ENCODE data around the gene DERL2.

Gene DERL2

DNA sequence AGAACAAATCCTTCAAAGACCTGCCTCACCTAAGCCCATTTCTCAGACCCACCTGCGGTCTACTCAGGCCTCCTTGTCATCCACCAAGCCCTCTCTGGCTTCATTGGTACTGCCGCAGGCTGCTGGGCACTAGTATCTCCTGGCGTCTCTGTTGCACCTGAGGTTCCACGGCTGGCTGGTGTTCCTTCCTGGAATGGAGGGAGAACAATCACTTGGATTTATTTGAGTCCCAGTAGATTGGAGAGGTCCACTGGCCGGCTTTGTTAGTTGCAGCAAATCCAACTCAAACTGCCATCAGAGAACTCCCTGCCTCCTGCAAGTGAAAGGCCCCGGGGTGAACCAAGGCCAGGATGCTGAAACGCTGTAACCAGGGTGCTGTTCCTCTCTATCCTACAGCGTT, 15.7 kb upstream of the DERL2 start:
- DNase-seq (ENCODE audit: low read depth in 2 of 2), result no peak

DNA sequence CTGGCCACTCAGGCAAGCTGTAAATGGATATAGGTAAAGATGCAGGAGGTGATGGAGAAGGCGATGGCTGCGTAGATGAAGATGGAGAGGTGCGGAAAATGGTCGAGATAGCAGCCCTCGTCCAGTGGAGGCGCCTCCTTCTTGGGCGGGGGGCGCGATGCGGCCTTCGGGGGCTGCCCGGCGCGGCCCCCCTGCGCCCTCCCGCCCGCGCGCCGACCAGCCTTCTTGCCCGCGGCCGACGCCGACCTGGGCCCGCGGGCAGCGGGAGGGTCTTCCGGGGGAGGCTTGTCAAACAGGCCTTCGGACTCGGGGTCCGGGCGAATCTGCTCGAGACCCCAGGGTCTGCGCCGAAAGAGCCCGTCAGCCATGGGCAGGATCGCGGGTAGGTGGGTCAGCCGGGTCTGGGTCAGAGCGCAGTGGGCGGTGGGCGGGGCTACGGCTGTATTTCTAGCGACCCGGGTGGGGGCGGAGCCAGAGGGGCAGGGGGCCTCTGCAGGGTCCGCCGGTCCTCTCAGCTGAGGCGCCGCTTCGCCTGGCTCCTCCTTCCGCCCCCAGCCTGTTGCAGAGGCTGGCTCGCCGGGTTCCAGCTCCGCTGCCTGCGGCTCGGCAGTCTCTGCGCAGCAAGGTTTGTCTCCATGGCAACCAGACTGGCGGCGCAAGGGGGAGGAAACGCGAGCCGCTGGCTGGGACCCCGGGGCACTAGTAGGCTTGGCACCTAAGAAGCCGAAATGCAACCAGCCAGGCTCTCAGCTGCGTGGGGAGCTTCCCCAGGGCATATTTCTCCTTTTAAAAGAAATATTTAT, 14.8 kb upstream of the DERL2 start:
- DNase-seq (ENCODE audit: low read depth in 2 of 2), result peak; percentile 44 to 61

GRCh38 chr17:5500247-5500588, 14.2 kb upstream of the DERL2 start:
- no peak for DNase-seq (ENCODE audit: low read depth in 2 of 2)

- DNase-seq (ENCODE audit: low read depth in 2 of 2), result no peak
Measured at GRCh38 chr17:5499476-5500231, 13.7 kb upstream of the DERL2 start.

- DNase-seq (ENCODE audit: low read depth in 2 of 2), result no peak
Measured at GRCh38 chr17:5492970-5493369, 7.0 kb upstream of the DERL2 start.

DNA sequence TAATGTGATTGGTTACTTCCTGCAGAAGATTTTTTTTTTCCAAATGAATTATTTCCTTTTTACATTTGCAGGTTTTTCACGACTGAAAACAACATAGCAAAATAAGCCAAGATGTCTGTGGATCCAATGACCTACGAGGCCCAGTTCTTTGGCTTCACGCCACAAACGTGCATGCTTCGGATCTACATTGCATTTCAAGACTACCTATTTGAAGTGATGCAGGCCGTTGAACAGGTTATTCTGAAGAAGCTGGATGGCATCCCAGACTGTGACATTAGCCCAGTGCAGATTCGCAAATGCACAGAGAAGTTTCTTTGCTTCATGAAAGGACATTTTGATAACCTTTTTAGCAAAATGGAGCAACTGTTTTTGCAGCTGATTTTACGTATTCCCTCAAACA, 2.8 kb upstream of the DERL2 start:
- no peak for DNase-seq (ENCODE audit: low read depth in 2 of 2)

- peak; percentile 89 to 96 for DNase-seq (ENCODE audit: low read depth in 2 of 2)
Measured at GRCh38 chr17:5486206-5487124, 487 bp upstream of the DERL2 start, which contains the start of gene MIS12. Gene MIS12 (plus strand): TSS chr17:5486566. CDS start chr17:5488863, 2,297 bp downstream.

DNA sequence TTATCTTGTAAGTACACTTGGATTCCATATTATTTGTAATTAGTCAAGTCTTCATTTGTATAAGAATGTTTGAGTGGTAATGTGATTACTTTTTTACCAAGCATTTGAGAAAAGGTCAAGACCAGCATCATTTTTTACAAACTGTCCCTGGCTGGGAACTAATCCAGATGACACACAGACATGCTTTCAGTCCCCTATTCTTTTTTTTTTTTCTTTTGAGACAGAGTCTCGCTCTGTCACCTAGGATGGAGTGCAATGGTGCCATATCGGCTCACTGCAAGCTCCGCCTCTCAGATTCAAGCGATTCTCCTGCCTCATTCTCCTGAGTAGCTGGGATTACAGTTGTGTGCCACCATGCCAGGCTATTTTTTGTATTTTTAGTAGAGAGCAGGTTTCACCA, 4.5 kb downstream of the DERL2 start:
- no peak for DNase-seq (ENCODE audit: low read depth in 2 of 2)

GRCh38 chr17:5480962-5481361, 5.0 kb downstream of the DERL2 start:
- DNase-seq (ENCODE audit: low read depth in 2 of 2), result no peak

DNA sequence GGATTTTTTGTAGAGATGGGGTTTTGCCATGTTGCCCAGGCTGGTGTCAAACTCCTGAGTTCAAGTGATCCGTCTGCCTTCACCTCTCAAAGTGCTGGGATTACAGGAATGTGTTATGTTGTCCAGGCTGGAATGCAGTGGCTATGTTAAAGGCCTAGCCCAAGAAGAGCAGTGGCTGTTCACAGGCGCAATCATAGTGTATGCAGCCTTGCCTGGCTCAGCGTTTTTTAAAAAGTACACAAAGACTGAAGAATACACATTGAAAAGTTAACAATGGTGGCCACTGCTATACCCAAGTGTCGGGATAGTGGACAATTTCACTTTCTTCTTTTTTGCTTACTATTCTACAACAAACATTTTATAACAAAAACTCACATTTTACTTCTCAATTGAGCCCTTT, 7.0 kb downstream of the DERL2 start:
- no peak for DNase-seq (ENCODE audit: low read depth in 2 of 2)

- DNase-seq (ENCODE audit: low read depth in 2 of 2), result no peak
Measured at GRCh38 chr17:5473906-5474305, 12.1 kb downstream of the DERL2 start.

- DNase-seq (ENCODE audit: low read depth in 2 of 2), result no peak
Measured at GRCh38 chr17:5472511-5472910, 13.5 kb downstream of the DERL2 start.

DNA sequence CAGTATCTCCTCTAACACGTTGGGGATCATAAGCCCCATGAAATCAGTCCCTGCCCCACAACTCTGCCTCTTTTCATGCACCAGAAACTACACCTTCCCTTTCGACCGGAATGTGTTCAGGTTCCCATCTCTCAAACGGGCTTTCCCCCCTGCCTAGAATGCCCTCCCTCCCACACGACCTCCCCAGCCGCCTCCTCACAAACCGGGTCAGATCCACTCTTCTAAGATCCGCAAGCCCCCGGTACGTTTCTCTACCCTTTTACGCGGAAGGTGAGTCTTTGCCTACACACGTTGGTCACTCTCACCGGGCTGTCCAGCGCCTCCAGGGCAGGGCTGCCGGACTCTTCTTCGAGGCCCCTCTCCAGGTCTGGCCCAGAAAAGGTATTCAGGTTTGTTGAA, 17.9 kb downstream of the DERL2 start:
- no peak for DNase-seq (ENCODE audit: low read depth in 2 of 2)

- DNase-seq (ENCODE audit: low read depth in 2 of 2), result no peak
Measured at GRCh38 chr17:5467416-5467815, 18.6 kb downstream of the DERL2 start.

GRCh38 chr17:5466295-5466694, 19.7 kb downstream of the DERL2 start:
- no peak for DNase-seq (ENCODE audit: low read depth in 2 of 2)

DNA sequence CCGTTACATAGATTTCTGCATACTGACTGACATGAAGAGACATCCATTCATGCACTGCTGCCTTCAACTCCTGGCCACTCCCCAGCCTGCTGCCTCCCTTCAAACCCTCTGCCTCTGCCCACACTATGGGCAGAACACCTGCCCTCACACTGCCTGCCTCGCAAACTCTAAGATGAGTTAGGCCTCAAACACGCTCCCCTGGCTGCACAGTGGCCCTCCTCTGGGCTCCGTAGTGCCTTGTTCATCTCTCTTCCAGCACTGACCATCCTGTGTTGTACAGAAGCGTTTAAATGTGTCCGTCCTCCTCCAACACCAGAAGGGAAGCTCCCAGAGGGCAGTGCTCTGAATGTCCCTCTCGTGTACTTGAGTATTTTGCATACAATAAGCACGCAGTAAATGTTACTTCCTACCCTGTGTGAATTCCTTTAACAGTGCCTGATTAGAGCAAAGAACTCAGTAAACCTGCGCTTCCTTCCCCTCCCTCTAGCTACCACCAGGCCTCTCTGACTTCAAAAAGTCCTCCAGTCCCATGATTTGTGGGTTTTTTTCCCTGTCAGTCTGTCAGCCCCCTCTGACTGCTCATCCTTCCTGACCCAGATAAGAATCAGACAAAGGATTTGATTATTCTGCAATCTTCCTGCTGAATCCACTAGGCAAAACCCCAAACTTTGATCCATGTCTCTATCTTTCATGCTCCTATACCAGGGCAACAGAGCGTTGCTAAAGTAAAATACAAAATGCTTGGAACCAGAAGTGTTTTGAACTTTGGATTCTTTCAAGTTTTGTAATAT, 21.1 kb downstream of the DERL2 start:
- no peak for DNase-seq (ENCODE audit: low read depth in 2 of 2)

DNA sequence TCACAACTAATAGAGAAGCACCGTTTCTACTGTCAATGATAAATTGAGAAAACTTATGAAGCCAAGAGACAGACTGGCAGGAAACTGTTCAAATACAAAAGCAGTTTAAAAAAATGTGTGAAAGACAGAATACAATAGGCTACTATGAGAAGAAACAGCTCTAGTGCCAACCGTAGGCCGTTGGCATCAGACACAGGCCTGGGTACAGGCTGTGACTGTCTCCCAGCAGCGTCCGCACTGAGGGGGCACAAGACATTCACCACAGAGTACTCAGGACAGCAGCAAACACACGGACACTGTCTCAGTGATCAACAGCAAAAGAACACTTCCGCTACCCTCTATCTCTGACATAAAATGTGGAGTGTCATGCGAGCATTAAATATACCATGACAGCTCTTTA, 39.2 kb downstream of the DERL2 start:
- no peak for DNase-seq (ENCODE audit: low read depth in 2 of 2)

DNA sequence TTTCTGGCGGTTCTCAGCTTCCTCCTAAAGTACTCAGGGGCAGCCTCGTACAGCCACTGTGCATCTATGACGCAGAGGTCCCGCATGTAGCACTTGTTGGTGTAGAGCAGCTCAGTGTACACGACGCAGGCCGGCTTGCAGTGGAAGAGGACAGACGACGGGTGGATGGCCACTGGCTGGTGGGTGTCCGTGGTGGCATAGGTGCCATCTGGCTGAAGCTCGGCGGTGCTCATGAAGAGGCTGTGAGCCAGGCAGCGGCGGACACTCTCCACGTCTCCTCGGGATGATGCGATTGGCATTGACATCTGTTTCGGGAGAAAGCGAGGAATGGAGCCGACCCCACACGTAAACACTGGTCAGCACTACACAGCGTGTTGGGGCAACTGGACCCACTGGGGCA, 41.8 kb downstream of the DERL2 start:
- DNase-seq (ENCODE audit: low read depth in 2 of 2), result no peak

DNA sequence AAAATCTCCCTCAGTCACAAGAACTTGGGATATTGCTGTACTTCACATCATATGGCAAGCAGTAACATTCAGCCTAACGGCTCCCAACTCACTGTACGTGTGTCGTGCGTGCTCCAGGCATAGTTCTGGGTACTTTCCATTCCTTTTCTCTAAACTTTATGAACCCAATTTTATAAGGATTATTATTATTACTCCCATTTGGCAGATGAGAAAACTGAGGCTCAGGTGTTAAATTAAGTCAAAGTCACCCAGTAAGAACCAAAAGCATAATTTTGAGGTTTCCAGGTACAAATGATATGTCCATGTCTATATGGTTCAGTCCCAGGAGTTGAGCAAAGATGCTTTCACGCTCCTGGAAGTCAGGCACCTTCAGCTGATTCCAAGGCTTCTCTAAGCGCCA, 42.2 kb downstream of the DERL2 start:
- no peak for DNase-seq (ENCODE audit: low read depth in 2 of 2)

DNA sequence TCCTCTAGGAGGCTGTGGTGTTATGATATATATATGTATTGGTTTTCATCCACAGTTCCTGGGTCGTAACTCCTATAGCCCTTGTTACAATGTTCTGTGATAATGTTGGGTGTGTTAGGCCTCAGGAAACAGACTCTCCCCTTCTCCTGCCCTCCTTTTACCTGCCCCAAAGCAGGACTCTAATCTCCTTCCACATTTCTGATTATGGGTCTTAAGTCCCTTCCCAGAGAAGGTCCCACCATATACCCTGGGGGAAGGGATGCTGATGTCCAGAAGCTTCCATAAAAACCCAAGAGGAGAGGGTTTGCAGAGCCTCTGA, 46.6 kb downstream of the DERL2 start:
- no peak for DNase-seq (ENCODE audit: low read depth in 2 of 2)

- DNase-seq (ENCODE audit: low read depth in 2 of 2), result peak; percentile 84 to 87
Measured at GRCh38 chr17:5438716-5439445, 47.1 kb downstream of the DERL2 start, which contains the start of gene C1QBP. Gene C1QBP (minus strand): TSS chr17:5439155. CDS start chr17:5439073, 82 bp downstream.
